ENCODE data around the gene ANKRD34A. TPM values are rescaled to one million over a fixed set of nuclear protein-coding genes. Genes with fewer than 3 reads are reported as not detected.
A peak's percentile ranks its signal among the peaks of the same experiment; 100 is the strongest.
"Not testable (repeated sequence)": the region's sequence is repeated elsewhere in the genome, so short reads cannot be mapped to it uniquely, and the experiment has no call there.

ANKRD34A gene
- total RNA-seq, 4 donors from 2014 or later, result 0.32 to 1.7 (median 0.58) TPM

DNA sequence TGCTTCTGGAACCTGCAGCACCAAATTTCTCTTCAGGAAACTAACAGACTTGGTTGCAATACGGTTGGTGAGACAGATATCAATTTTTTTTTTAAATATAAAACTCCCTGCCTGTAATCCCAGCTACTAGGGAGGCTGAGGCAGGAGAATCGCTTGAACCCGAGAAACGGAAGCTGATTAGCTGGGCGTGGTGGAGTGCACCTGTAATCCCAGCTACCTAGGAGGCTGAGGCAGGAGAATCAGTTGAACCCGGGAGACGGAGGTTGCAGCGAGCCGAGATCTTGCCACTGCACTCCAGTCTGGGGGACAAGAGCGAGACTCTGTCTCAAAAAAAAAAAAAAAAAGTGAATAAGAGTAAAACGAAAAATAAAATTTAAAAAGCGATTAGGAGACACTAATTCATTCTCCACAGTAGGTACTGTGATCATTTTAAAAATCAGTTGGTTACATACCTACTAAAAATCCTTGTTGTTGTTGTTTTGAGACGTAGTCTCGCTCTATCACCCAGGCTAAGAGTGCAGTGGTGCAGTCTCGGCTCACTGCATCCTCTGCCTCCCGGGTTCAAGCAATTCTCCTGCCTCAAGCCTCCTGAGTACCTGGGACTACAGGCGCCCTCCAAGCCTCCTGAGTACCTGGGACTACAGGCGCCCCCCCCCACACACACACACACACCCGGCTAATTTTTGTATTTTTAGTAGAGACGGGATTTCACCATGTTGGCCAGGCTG is 36.3 kb downstream of the ANKRD34A start:
- ATAC-seq (ENCODE audit: low FRiP score) (no peak), DNase-seq (ENCODE audit: low spot score) (no peak)
- TF ChIP-seq, protein P1, sequence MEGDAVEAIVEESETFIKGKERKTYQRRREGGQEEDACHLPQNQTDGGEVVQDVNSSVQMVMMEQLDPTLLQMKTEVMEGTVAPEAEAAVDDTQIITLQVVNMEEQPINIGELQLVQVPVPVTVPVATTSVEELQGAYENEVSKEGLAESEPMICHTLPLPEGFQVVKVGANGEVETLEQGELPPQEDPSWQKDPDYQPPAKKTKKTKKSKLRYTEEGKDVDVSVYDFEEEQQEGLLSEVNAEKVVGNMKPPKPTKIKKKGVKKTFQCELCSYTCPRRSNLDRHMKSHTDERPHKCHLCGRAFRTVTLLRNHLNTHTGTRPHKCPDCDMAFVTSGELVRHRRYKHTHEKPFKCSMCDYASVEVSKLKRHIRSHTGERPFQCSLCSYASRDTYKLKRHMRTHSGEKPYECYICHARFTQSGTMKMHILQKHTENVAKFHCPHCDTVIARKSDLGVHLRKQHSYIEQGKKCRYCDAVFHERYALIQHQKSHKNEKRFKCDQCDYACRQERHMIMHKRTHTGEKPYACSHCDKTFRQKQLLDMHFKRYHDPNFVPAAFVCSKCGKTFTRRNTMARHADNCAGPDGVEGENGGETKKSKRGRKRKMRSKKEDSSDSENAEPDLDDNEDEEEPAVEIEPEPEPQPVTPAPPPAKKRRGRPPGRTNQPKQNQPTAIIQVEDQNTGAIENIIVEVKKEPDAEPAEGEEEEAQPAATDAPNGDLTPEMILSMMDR (IDR thresholded peaks at IDR 0.05), result no peak

DNA sequence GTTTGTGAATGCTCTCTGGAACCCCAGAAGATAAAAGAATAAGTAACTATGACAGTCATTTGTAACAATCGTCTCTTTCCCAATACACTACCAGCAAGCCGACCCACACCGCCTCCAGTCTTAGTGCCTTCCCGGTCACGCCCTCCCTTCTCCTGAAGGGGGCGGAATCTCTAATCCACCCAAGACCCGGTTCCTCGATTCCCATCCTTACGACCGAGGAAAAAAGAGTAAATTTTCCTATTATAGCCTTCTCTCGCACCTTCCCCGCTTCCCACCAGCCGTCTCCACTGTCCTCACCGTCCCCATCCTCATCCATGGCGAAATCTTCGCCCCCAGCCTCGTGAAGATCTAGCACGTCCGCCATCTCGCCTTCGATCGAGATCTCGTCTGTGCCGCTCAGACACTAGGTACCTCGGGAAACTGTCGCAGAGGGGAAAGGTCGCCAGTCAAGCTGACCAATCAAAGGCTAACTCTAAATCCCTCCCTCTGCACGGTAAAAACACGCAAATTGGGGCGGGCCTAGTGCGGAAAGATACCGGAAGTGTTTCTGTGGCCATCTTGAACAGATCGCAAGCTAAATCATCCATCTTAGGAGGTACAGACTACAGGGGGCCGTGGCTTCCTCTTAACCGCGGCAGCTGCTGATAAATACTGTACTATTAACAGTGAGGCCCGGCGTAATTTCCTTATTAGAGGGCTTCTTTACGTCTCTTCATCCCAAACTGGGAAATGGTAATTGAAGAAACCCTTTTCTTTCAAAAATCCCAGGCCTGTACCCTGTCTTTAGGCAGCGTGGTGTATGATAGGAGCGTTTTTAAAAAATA is 37.1 kb downstream of the ANKRD34A start, which contains the start of gene RBM8A:
Gene RBM8A (minus strand): TSS at position 422 of the 824 bp plus-strand sequence. CDS start 58 bp downstream, at position 364.
- DNase-seq (ENCODE audit: low spot score), result peak; percentile 82
- TF ChIP-seq, protein P1 (IDR thresholded peaks at IDR 0.05), result no peak
- ATAC-seq (ENCODE audit: low FRiP score), result peak; percentile 99

DNA sequence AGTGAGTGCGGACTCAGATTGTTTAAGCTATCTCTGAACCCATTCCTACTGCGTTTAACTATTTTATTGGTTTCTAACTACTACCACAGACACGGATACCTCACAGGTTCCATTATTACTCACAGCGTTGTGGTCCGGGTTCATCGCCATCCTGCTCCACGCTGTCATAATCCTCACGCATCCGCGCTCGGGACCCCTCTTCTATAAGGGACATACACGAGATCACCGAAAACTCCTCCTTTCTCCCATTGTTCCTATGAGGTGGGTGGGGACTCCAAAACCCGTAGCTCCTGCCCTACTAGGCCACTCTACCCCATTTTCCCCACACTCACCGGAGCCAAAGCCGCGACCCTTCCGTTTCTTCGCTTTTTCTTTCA is 37.7 kb downstream of the ANKRD34A start:
- TF ChIP-seq, protein P1 (IDR thresholded peaks at IDR 0.05), result no peak
- peak; percentile 13 for ATAC-seq (ENCODE audit: low FRiP score)
- no peak for DNase-seq (ENCODE audit: low spot score)

DNA sequence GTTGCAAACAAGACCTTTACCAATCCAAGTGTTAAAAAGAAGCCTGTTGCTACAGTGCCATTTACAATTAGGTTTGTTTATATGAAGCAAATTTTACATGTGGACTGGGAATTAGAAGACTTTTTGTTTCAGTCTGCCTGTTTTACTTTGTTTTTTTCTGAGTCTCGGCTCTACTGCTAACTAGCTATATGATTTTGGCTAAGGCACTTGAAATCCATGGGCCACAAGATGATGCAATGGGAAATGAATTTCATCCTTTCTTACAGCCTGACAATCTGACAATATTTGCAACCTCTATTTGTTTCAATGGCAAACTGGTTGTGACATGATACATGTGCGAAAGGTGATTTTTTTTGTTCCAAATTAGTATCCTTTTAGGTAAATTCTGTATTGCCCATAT is 42.1 kb downstream of the ANKRD34A start:
- TF ChIP-seq, protein P1 (IDR thresholded peaks at IDR 0.05), result no peak
- ATAC-seq (ENCODE audit: low FRiP score) (no peak), DNase-seq (ENCODE audit: low spot score) (no peak)

DNA sequence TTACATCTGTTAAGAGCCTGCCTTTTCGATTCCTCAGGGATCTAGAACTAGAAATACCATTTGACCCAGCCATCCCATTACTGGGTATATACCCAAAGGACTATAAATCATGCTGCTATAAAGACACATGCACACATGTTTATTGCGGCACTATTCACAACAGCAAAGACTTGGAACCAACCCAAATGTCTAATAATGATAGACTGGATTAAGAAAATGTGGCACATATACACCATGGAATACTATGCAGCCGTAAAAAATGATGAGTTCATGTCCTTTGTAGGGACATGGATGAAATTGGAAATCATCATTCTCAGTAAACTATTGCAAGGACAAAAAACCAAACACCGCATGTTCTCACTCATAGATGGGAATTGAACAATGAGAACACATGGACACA is 44.1 kb downstream of the ANKRD34A start:
- not testable (repeated sequence) for ATAC-seq (ENCODE audit: low FRiP score); DNase-seq (ENCODE audit: low spot score)

DNA sequence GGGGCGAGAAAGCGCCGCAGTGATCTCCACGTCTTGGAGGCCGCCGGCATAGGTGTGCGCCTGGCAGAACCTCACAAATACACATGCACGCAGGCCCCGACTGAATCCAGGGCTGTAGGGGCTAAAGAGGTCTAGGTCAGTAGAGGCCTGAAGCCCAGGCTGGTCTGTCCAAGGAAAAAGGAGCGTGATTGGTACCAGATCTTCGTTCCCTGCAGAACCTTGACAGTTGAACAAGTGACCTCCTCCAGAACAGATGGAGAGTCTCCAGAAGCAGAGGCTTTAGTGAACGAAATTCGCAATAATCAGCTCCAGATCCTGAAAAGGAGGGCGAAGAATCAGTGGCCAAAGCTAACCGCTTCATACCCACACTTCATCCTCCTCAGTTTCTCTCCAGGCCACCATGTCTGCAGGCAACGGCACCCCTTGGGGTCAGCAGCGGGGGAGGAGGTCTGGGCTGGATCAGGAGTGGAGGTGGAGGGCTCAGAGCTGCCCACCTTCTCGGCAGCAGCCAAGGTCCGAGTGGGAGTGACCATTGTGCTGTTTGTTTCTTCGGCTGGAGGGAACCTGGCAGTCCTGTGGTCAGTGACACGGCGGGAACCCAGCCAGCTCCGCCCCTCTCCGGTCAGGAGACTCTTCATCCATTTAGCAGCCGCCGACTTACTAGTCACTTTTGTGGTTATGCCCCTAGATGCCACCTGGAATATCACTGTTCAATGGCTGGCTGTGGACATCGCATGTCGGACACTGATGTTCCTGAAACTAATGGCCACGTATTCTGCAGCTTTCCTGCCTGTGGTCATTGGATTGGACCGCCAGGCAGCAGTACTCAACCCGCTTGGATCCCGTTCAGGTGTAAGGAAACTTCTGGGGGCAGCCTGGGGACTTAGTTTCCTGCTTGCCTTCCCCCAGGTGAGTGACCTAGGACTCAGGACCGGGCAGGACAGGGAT is 45.1 kb downstream of the ANKRD34A start:
- TF ChIP-seq, protein P1 (IDR thresholded peaks at IDR 0.05), result no peak
- DNase-seq (ENCODE audit: low spot score), result no peak
- peak; percentile 93 for ATAC-seq (ENCODE audit: low FRiP score)

Data from omental fat pad (tissue), 4 donors.